Activated T-cell treated with anti-CD3 and anti-CD28 coated beads for 48 hours (primary cell): ENCODE data around the gene PDGFC.

Experiments used
- DNase-seq: peaks from one replicate; pipeline ENCODE4 v3.0.0-alpha.2; 2020; ENCODE audit warnings: low read depth

PDGFC gene, protein sequence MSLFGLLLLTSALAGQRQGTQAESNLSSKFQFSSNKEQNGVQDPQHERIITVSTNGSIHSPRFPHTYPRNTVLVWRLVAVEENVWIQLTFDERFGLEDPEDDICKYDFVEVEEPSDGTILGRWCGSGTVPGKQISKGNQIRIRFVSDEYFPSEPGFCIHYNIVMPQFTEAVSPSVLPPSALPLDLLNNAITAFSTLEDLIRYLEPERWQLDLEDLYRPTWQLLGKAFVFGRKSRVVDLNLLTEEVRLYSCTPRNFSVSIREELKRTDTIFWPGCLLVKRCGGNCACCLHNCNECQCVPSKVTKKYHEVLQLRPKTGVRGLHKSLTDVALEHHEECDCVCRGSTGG

DNA sequence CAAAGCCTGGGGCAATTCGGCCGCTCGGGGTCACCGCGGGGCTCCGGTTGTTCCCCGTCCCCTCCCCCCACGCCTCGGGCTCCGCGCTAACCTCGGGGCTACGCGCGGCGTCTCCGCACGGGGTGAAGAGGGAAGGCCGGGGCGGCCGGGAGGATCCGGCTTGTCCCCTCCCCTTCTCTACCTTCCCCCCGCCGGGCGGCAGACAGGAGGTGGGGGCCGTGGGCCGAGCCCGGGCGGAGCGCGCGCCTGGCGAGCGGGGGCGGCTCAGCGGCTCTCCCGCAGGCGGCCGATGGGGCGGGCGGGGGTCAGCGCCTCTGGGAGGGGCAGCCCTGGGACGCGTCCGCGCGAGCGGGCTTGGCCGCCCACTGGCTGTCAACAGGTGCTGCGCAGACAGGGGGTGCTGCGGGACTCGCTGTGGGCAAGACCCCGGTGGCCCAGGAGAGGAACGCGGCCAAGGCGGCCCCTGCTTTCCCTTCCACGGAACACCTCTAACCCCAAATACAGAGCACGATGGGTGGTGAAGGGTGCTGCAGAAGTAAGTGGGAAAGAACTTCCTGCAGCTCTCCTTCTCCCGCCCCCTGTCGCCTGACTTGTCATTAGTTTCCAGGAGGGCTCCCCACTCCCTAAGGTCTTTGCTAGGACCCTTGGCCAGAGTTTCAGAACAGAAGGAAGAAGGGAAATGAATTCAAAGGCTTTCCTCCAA lies at the start of gene PDGFC:
PDGFC (minus strand) TSS at position 124 of the 703 bp plus-strand sequence. CDS start 896 bp downstream, outside the sequence.
- DNase-seq = no peak

DNA sequence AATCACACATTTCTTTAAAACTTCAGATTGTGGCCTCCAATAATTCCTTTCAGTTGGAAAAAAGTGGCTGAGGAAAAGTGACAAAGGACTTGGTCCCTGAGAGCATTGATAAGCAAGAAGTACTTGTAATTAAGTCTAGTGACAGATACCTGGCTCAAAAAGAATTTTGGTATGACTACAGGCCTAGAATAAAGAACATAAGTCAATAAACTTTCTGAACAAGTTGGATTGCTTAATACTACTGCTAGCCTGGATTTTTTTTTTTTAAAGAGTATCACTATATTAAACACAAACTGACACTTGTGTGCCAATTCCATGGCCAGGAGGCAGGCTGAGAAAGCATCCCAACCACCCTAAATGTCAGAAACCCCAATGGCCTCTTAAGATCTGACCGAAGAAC lies 49.3 kb upstream of the PDGFC start:
- no peak for DNase-seq

DNA sequence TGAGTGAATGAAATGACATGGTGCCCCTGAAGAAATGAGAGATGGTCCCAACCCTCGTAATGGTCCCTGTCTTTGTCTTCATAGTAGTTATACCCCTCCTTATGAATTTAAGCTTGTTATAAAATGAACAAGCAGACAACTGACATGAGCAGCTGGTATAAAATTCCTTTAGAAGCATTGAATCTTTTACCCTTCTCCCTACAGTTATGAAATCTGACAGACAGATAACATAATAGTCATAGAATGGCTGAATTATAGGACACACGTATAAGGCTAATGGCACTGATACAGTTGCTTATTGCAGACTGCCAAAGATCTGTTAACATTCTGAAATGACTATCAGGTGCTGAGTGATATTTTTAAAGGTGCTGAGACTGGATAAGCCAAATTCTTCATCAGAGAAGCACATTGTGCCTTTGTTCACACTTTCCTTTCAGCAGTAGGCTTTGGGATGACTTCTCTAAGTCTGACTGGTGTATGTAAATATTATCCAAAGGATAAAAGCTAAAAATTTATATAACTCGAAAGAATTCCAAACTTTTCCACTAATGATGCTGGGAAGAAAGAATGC lies 47.4 kb upstream of the PDGFC start:
- DNase-seq = no peak

DNA sequence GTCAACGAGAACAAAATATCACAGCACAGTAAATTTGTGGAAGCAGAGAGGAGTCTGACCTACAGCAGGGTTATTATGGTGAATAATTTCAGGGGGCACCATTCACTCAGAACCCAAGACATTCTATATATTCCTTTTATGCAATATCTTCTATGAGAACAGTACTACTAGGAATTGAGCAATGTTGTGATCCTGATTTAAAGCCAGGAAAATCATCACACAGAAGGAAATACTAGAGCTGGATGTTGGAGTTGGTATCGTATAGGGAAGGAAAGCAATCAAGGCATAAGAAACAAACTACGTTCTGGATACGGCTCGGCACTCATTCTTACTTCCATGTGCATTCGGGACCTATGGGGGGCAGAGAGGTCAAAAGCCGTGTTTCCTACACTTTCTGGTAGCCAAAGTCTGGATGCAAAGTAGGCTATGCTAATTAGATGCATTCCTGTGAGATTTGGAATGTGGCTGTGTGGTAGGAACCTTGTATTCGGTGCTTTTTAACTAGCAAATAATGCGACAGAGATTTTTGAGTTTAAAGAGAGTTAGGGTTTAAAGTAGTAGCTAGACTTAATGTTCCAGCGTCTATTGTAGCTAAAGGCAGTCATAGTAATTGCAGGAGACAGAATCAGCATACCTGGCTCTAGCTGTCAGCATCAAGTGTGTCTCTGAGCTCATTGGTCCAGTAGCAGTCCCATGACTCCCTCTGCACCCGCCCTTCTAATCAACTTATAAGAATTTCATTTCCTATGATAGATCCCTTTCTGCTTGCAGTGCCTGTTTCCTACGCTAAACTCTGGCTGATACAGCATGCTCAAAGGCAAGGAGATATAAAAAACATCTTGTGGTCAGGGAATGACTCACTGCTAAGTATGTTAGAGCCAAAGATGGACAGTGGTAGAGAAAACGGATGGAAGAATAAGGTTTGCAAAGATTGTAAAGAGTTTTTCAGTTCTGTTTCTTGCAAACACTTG lies 43.3 kb upstream of the PDGFC start:
- DNase-seq = no peak

DNA sequence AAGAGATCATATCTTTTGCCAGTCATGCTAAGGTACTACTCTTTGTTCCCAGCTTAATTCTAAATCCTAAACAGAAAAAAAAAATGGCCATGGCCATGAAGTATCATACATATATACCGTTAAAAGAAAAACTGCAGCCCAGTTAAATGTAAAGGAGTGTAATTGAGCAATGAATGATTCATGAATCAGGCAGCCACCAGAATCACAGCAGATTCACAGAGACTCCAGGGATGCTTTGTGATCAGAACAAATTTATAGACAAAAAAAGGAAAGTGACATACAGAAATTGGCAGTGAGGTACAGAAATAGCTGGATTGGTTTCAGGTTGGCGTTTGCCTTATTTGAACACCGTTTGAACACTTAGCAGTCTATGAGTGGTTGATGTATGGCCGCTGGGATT lies 42.1 kb upstream of the PDGFC start:
- DNase-seq = no peak

DNA sequence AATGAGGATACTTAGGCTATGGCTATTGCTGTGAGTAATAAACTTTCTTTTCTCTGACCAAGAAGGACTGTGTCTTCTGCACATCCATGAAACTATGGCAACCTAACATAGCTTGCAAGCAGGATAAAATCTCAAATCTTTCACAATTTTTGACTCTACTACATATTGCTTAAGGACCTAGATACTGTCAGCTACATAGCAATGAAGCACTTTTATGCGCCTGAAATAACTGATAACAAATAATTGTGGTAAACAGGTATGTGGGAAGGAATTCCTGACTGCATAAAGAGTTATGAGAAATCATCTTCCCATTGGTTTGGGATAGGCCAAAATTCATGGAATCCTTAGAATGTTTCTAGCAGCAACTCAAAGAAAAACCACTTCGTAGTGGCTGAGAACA lies 41.2 kb upstream of the PDGFC start:
- DNase-seq = no peak

DNA sequence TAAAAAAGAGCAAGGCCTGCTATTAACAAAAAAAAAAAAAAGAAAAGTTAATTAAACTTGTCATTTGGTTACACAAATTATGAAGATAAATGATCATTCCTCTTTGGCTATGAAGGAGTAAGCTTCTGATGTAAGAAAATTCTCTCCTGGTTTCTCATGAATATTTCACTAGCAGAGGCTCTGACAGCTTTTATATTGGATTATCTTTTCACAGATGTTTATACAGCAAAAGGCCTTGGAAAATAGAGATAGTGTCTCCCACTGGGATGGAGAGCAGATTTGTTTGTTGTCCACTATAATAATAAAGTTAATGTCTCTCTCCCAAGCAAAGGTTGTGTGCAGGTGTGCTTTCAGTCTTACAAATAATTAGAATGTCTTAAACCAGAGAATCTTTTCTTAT lies 40.7 kb upstream of the PDGFC start:
- no peak for DNase-seq

DNA sequence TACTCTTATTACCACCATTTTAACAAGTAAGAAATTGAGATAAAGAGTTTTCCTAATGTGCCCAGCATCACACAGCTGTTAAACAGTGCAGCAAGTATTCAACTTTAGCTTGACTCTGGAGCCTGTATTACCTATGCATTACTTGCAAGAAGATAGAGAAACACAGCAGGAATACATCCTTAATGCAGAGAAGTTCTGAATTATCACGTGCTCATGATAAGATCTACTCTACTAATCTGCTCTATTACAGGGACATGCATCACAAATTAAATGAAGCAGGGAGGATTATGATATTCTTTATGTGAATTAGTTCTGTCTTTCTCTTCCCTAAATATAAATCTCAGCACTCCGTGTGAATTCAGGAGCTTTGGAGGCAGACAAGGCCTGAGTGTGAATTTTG lies 39.0 kb upstream of the PDGFC start:
- no peak for DNase-seq

DNA sequence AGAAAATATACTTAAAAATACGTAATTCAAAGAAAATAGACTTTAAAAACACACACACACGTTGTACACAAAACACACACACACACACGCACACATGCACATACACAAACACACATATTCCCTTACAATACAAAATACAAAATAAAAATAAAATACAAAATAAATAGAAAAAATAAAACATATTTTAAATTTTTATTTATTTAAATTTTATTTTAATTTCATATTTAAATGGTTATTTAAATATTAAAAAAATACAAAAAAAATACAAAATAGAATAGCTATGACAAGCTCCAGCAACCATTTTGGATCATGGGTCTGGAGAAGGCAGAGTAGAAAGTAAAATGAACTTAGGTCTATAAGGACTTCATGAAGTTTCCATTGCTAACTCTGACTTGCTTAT lies 34.2 kb upstream of the PDGFC start:
- DNase-seq = no peak

DNA sequence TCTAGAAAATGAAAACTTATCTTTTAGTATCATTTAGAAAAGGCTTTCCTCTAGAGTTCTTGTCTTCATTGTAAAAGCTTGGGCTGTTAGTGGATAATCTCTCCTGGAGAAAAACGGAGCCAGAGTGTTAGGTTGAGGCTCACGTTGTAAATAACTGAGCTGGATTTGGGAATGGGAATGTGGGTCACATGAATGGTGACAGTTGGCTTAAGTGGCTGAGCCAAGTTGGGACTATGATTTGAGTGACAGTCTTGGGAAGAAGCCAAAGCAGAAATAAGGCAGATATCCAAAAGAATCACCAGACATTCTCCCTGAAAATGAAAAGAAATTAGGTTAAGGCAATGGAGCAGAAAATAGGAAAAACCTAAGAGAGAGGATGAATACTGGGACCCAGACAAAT lies 33.6 kb upstream of the PDGFC start:
- no peak for DNase-seq

DNA sequence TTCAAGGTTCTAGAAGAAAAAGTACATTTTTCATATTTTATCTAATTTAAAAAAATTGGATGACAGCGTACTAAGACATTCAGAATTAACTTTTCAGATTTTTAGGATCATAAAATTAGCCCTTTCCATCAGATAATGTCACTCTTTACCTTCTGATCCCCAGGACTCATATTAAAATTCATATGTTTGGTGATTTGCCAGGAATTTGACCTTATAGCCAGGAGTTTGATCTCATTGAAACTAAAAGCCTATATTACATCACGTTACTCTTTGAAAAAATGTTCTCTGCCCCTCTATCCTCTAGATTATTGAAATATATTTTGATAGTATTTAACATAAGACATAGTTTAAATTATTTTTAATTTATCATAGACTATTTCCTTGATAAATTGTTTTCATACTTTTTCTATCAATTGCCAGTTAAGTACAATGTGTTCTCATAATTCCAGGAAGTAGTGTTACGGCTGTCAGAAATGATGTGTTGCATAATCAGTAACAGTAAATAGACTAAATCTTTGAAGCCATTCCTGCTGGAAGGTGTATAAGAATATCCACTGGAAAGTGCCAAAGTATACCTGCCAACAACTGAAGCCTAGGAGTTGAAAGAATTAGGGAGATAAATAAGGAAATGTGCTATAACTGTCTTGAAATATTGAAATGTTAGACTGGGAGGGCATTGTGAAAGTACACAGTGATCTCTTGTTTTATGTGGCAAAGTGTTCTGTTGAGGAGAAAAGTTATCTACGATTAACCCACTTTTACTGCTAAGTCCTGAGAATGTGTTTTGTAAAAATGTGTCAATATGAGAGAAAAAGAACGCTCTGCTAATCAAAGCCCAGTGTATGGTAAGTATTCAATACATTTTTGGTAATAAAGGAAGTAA lies 32.9 kb upstream of the PDGFC start:
- no peak for DNase-seq

DNA sequence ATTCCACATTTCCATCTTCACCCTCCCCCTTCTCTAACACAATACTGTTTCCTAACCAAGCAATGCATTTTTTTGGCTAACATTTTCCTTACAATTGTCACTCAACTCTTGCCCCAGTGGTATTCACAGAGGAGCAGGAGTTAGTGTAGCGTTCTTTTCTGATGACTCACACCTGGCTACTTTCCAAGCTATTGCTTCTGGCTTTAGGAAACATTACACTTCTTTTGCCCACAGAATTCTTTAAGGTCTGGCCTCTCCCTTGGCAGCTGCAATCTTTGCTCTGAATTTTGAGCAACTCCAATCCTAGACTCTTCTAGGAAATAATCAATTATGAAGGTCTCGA lies 27.5 kb upstream of the PDGFC start:
- no peak for DNase-seq

DNA sequence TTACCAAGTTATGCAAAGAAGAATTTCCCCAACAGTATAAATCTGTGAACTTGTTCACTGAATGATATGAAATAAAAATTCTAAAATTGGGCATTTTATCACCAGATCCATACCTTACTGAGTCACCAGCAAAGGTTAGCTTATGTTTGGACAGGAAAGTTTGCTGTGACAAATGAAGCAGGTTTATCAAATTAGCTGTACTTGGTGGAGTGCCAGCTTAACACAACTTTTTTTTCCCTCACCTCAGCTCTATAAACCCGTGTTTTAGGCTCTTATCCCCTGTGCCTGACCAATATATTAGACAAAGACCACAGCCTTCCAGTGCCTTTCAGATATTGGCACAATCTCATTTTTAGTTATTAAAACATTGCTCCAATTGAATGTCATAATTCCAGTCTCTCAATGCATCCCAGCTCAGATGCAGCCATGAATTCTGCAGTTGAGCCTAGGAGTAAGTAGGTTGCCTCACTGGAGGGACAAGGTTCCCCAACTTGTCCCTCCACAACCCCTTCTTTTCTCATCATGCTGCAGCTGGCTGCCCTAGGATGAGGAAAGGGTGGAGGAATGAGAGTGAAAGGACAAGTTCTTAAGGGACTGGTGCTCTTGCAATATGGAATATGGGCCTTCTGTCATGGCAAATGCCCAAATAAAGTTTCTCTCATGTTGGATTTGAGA lies 27.0 kb upstream of the PDGFC start:
- DNase-seq = no peak

DNA sequence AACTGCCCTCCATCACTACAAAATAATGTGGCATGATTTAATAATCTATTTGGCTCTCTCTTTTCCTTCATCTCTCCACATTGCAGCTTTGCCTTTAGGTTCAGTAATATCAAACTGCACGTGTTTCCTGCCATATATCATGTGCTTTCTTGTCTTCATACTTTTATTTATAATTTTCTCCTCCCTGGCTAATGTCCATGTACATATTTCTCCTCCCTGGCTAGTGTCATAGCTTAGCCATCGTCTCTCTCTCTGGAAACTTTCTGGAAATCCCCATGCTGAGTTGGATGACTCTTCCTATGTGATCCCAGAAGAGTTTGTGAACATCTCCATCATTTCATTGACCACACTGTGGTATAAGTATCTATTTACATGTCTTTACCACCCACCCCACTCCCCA lies 21.3 kb upstream of the PDGFC start:
- DNase-seq = no peak

DNA sequence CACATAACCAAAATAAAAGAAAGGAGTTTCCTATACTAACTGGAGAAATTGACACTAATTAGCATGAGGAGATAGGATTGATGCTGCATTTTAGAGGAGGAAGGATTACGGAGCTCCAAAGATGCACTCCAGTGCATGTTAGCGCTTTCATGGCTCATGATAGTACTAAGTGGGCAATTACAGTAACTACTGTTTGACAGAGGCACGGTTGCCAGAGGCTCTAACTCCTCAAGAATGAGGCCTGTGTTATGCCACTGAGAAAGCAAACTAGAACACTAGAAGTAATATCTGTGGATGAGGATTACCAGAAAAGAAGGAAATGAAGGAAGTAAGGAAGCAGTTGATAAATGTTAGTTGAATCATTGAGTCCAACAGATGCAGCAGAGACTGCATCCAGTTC lies 19.6 kb upstream of the PDGFC start:
- DNase-seq = no peak

DNA sequence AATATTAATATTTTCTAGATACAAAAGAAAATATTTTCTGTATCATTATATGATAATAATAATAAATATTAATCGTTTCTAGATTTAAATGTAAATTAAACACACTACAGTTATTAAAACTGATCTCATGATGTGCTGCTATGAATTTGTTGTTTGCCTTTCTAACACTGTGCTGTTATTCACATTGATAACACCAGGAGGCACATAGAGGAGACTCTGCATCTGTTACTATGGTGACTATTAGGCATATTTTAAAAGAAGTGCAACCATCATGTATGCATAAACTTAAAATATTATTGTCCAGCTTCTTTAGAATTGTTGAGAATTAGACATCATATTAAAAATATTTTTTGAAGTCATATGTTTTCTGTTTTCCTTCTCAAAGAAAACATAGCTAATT lies 11.8 kb upstream of the PDGFC start:
- no peak for DNase-seq

DNA sequence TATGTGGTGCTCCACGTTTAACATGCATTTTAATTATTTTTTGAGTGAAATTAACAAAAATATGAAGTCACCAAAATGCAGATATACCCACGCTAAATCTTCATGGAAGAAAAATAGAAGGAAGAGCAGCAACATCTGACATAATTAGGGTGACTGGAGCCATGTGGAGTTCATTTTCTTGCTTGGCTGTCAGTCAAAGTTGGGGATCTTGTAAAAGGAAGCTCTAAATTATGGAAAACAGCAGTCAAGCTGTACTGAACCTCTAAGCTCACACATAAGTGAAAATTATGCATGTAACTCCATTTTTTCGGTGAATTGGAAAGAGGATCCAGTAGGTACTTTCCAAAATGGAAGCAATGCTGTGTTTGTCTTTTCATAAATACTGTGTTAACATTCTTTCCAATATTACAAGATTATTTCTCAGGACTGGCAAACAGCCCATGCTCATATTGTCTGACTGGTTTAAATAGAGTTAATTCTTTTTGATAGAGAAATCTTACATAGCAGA lies 9.7 kb upstream of the PDGFC start:
- no peak for DNase-seq

DNA sequence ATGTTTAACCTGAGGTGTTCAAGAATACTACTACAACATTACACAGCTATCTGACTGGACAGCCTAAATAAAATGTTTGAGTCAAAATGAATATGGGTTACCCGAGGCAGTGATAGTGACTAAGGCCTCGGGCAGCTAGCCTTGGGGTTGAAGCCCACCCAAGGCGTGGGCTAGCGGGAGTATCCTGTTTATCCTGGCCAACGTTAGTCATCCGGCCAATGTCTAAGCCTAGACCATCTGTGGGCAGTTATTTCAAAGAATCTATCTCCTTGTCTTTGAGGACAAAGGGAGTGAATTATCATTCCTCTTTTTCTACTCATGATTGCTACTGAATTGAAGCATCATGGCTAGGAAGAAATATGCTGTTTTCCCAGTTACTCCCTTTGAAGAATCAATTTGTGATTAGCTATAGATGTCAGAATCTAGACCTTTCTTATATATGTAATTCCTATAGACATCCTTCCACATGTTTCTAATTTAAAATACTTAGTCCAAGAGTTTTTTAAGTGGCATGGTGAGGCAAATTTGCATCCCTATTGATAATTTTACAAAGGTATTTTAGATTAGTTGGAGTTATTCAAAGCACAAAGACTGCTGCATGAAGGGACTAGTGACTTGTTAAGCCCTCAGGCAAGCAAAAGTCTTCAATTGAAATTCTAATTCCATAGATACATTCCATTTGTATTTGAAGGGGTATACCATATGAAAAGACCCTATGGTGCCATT lies 6.0 kb upstream of the PDGFC start:
- no peak for DNase-seq

DNA sequence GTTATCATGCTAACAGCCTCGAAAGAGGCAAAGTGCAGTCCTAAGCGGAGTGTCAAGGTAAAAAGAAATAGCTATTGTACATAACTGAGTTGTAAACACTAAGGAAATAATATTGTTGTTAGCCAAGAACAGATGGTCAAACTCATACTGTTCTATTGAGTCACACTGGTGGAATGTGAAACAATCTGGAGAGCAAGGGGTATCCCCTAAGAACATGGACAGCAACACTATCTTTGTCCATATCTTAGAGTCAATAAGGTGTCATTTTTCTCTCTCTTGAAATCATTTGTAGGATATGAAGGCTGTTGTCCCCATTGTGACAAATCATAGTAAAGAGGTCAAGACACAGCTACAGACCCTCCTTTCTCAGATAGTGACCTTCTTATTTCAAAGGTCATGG lies 4.5 kb upstream of the PDGFC start:
- no peak for DNase-seq

DNA sequence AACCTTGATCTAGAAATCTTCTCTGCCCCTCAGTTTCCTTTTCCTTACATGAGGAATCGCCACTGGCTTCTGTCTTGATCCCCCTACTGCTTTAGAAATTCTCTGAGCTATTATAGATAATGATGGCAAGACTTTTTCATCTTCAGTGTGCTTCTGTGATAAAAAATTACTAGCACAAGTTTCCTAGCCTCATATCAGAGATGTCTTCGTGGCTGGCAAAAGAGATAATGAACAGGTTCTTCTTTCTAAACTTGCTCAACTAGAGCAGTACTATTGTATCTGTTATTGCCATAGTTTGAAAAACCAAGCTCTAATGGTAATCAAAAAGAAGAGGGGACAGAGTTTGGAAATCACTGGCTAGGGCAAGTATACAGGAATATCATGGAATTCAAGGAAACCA lies 4.1 kb upstream of the PDGFC start:
- DNase-seq = no peak
